ENCODE measurements around the gene GHDC.
"Not testable (repeated sequence)": the region's sequence is repeated elsewhere in the genome, so short reads cannot be mapped to it uniquely, and the experiment has no call there.

GHDC gene

GRCh38 chr17:42203354-42203753 is 9.1 kb upstream of the GHDC start:
- no peak for DNase-seq (ENCODE audit: low read depth)

GRCh38 chr17:42202696-42203095 is 8.4 kb upstream of the GHDC start:
- DNase-seq (ENCODE audit: low read depth): no peak

- no peak for DNase-seq (ENCODE audit: low read depth)
These were observed 7.9 kb upstream of the GHDC start for GRCh38 chr17:42202159-42202558.

GRCh38 chr17:42201458-42201772 is 7.1 kb upstream of the GHDC start:
- no peak for DNase-seq (ENCODE audit: low read depth)

- no peak for DNase-seq (ENCODE audit: low read depth)
These were observed 6.6 kb upstream of the GHDC start for GRCh38 chr17:42200706-42201457.

GRCh38 chr17:42199416-42200011 is 5.2 kb upstream of the GHDC start:
- no peak for DNase-seq (ENCODE audit: low read depth)

- DNase-seq (ENCODE audit: low read depth): no peak
These were observed 4.6 kb upstream of the GHDC start for GRCh38 chr17:42198897-42199296.

GRCh38 chr17:42197564-42198156 is 3.4 kb upstream of the GHDC start:
- DNase-seq (ENCODE audit: low read depth): no peak

GRCh38 chr17:42193216-42193968 is 902 bp downstream of the GHDC start:
- no peak for DNase-seq (ENCODE audit: low read depth)

GRCh38 chr17:42192189-42193126 is 1.8 kb downstream of the GHDC start:
- no peak for DNase-seq (ENCODE audit: low read depth)

- DNase-seq (ENCODE audit: low read depth): no peak
These were observed 3.1 kb downstream of the GHDC start for GRCh38 chr17:42191275-42191608.

- no peak for DNase-seq (ENCODE audit: low read depth)
These were observed 3.6 kb downstream of the GHDC start for GRCh38 chr17:42190491-42191274.

- no peak for DNase-seq (ENCODE audit: low read depth)
These were observed 4.7 kb downstream of the GHDC start for GRCh38 chr17:42189651-42189965.

- DNase-seq (ENCODE audit: low read depth): no peak
These were observed 5.3 kb downstream of the GHDC start for GRCh38 chr17:42188749-42189650.

GRCh38 chr17:42187833-42188232 is 6.5 kb downstream of the GHDC start:
- DNase-seq (ENCODE audit: low read depth): no peak

- DNase-seq (ENCODE audit: low read depth): not testable (repeated sequence)
These were observed 8.1 kb downstream of the GHDC start for GRCh38 chr17:42186191-42186590.

- no peak for DNase-seq (ENCODE audit: low read depth)
These were observed 8.7 kb downstream of the GHDC start for GRCh38 chr17:42185621-42185930.

- DNase-seq (ENCODE audit: low read depth): no peak
These were observed 9.3 kb downstream of the GHDC start, which contains the start of gene HCRT for GRCh38 chr17:42184713-42185620. Gene HCRT (minus strand): TSS chr17:42185452. CDS start chr17:42185365, 87 bp downstream.
